Thymus (tissue), 11 donors: ENCODE data around the gene IMMP2L. TPM values are rescaled to one million over a fixed set of nuclear protein-coding genes. Genes with fewer than 3 reads are reported as not detected.

Source experiments
- DNase-seq, 9 donors: peaks; one replicate each; pipeline ENCODE4 v3.0.0-alpha.2; 2013; ENCODE audit warnings: low spot score in 9 of 9, low read depth in 6 of 9, missing footprints in 1 of 9
- H3K27ac ChIP-seq, 2 donors: one replicate each; pipeline ENCODE4 v1.5.1; 2013; ENCODE audit warnings: control low read depth in 1 of 2, low read depth in 1 of 2, low read length in 1 of 2, mild to moderate bottlenecking in 1 of 2, moderate library complexity in 1 of 2
- H3K27me3 ChIP-seq, 2 donors: one replicate each; pipeline ENCODE4 v1.5.1; 2013; ENCODE audit warnings: low read length in 1 of 2; ENCODE audit not compliant: control insufficient read depth in 2 of 2, insufficient read depth in 1 of 2
- H3K36me3 ChIP-seq, 2 donors: one replicate each; pipeline ENCODE4 v1.5.1; 2013; ENCODE audit warnings: low read length in 1 of 2, mild to moderate bottlenecking in 1 of 2, moderate library complexity in 1 of 2; ENCODE audit not compliant: control insufficient read depth in 2 of 2, insufficient read depth in 2 of 2
- H3K4me1 ChIP-seq, 2 donors: one replicate each; pipeline ENCODE4 v1.5.1; 2013; ENCODE audit warnings: low read length in 2 of 2; ENCODE audit not compliant: control insufficient read depth in 2 of 2, insufficient read depth in 2 of 2
- H3K4me3 ChIP-seq, 2 donors: one replicate each; pipeline ENCODE4 v1.5.1; 2013; ENCODE audit warnings: low read length in 2 of 2, control low read depth in 1 of 2, mild to moderate bottlenecking in 1 of 2
- H3K9me3 ChIP-seq, 2 donors: one replicate each; pipeline ENCODE4 v1.5.1; 2013; ENCODE audit warnings: low read length in 1 of 2, mild to moderate bottlenecking in 1 of 2; ENCODE audit not compliant: control insufficient read depth in 2 of 2, insufficient read depth in 1 of 2
- WGBS: extraction: QIAGEN DNeasy Blood & Tissue Kit; methylation state at CpG from one replicate; pipeline ENCODE4 v1.1.7; 2013; 5-methylcytosine and 5-hydroxymethylcytosine counted together
- polyA plus RNA-seq: library from polyadenylated mRNA; stranded (reverse); fragments of 200-250 nt; gene quantifications from one replicate; pipeline ENCODE4 v1.2.3, GENCODE V29; 2013
- total RNA-seq: library from RNA; stranded (reverse); fragments of 120-200 nt; gene quantifications from one replicate; pipeline ENCODE4 v1.2.4, GENCODE V29; 2013
- donor health status: healthy.

Gene IMMP2L
- total and polyA plus RNA-seq, 2 donors, result 11.0 to 12.8 TPM

- Histone ChIP-seq H3K9me3 (no peaks in the 10 kb centered on the region), H3K4me3 (no peak overlapping the region), H3K4me1 (no peaks in the 10 kb centered on the region), H3K36me3 (no peaks in the 10 kb centered on the region), H3K27me3 (no peaks in the 10 kb centered on the region), H3K27ac (no peak overlapping the region)
- DNase-seq, result no peak
Observed at GRCh38 chr7:110898516-110898915, 663.8 kb downstream of the IMMP2L start.

GRCh38 chr7:110897538-110897937 lies 664.8 kb downstream of the IMMP2L start:
- DNase-seq, result no peak
- Histone ChIP-seq H3K4me1 (no peaks in the 10 kb centered on the region), H3K27me3 (no peaks in the 10 kb centered on the region), H3K9me3 (no peaks in the 10 kb centered on the region), H3K4me3 (no peak overlapping the region), H3K36me3 (no peaks in the 10 kb centered on the region), H3K27ac (no peak overlapping the region)
- 97% methylated on average over 1 of the region's 1 CpG for WGBS

- WGBS, result 95% methylated on average over 1 of the region's 1 CpG
Observed at GRCh38 chr7:110894111-110894510, 668.2 kb downstream of the IMMP2L start.

DNA sequence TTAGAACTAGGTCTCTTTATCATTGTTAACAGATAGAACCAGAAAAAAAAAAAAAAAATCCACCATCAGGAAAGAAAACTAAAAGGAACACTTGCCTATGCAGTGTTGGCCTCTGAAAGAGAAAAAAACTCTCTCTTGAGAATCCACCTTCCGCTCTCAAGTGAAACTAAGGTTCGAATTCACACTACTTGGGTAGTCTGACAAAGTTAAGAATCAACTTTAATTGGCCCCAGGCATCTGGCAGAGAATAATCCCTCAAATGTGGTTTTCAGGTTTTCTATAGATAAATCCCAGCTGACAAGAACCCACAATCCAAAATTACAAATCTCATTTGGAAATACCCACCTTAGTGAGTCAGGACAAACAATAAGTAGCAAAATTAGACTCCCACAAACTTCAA lies 671.1 kb downstream of the IMMP2L start:
- no peak overlapping the region for H3K27ac ChIP-seq
- H3K4me3 ChIP-seq, result no peak overlapping the region
- H3K36me3 ChIP-seq, result no peaks in the 10 kb centered on the region
- 98% methylated on average over 2 of the region's 2 CpGs for WGBS
- DNase-seq, result no peak
- no peaks in the 10 kb centered on the region for H3K9me3 ChIP-seq
- H3K27me3 ChIP-seq, result no peaks in the 10 kb centered on the region
- H3K4me1 ChIP-seq, result no peaks in the 10 kb centered on the region

More at GRCh38 chr7:110894111-110894510, 668.2 kb downstream of the IMMP2L start:
- no peak overlapping the region for H3K27ac ChIP-seq
- no peak overlapping the region for H3K4me3 ChIP-seq
- H3K27me3 ChIP-seq, result no peaks in the 10 kb centered on the region
- H3K4me1 ChIP-seq, result no peaks in the 10 kb centered on the region
- no peaks in the 10 kb centered on the region for H3K36me3 ChIP-seq
- no peaks in the 10 kb centered on the region for H3K9me3 ChIP-seq
- DNase-seq, result no peak

- Histone ChIP-seq H3K4me3 (no peak overlapping the region), H3K4me1 (no peaks in the 10 kb centered on the region), H3K36me3 (no peaks in the 10 kb centered on the region), H3K27ac (no peak overlapping the region), H3K9me3 (no peaks in the 10 kb centered on the region), H3K27me3 (no peaks in the 10 kb centered on the region)
- no peak for DNase-seq
- WGBS, result 95% methylated on average over 4 of the region's 4 CpGs
Observed at GRCh38 chr7:110890101-110890500, 672.2 kb downstream of the IMMP2L start.

- no peaks in the 10 kb centered on the region for H3K27me3 ChIP-seq
- no peak for DNase-seq
- 96% methylated on average over 6 of the region's 6 CpGs for WGBS
- no peak overlapping the region for H3K27ac ChIP-seq
- no peak overlapping the region for H3K4me3 ChIP-seq
- H3K9me3 ChIP-seq, result no peaks in the 10 kb centered on the region
- no peaks in the 10 kb centered on the region for H3K36me3 ChIP-seq
- no peaks in the 10 kb centered on the region for H3K4me1 ChIP-seq
Observed at GRCh38 chr7:110889335-110889734, 673.0 kb downstream of the IMMP2L start.

DNA sequence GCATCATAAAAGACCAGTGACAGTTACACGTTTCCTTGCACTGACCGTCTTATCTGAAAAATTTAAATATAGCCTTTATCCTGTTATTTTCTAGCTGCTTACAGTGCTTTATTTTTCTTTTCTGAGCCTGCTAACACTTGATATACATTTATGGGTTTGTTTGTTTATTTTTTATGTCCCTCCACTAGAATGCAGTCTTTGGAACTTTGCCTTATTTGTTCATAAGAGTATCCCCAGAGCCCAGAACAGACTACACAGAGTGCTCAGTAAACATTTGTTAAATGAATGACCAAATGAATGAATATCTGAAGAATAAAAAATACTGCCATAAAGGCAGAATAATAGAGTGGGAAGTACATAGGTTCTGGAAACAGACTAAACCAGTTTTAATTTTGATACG lies 673.7 kb downstream of the IMMP2L start:
- Histone ChIP-seq H3K36me3 (no peaks in the 10 kb centered on the region), H3K27ac (no peak overlapping the region), H3K9me3 (no peaks in the 10 kb centered on the region), H3K27me3 (no peaks in the 10 kb centered on the region), H3K4me1 (no peaks in the 10 kb centered on the region), H3K4me3 (no peak overlapping the region)
- WGBS, result 98% methylated on average over 3 of the region's 3 CpGs
- no peak for DNase-seq

GRCh38 chr7:110885474-110885873 lies 676.8 kb downstream of the IMMP2L start:
- DNase-seq, result no peak
- no peaks in the 10 kb centered on the region for H3K9me3 ChIP-seq
- no peaks in the 10 kb centered on the region for H3K4me1 ChIP-seq
- no peaks in the 10 kb centered on the region for H3K27me3 ChIP-seq
- 96% methylated on average over 4 of the region's 4 CpGs for WGBS
- no peak overlapping the region for H3K27ac ChIP-seq
- no peaks in the 10 kb centered on the region for H3K36me3 ChIP-seq
- H3K4me3 ChIP-seq, result no peak overlapping the region

- no peaks in the 10 kb centered on the region for H3K27me3 ChIP-seq
- H3K4me1 ChIP-seq, result no peaks in the 10 kb centered on the region
- WGBS, result 98% methylated on average over 2 of the region's 2 CpGs
- no peaks in the 10 kb centered on the region for H3K9me3 ChIP-seq
- no peaks in the 10 kb centered on the region for H3K36me3 ChIP-seq
- no peak overlapping the region for H3K27ac ChIP-seq
- H3K4me3 ChIP-seq, result no peak overlapping the region
- no peak for DNase-seq
Observed at GRCh38 chr7:110881721-110882120, 680.6 kb downstream of the IMMP2L start.

GRCh38 chr7:110880971-110881370 lies 681.3 kb downstream of the IMMP2L start:
- H3K27ac ChIP-seq, result no peak overlapping the region
- H3K4me3 ChIP-seq, result no peak overlapping the region
- H3K36me3 ChIP-seq, result no peaks in the 10 kb centered on the region
- no peaks in the 10 kb centered on the region for H3K27me3 ChIP-seq
- H3K4me1 ChIP-seq, result no peaks in the 10 kb centered on the region
- H3K9me3 ChIP-seq, result no peaks in the 10 kb centered on the region
- DNase-seq, result no peak
